Natural killer cell (primary cell): ENCODE results near the gene SLC1A2. TPM values are rescaled to one million over a fixed set of nuclear protein-coding genes. Genes with fewer than 3 reads are reported as not detected.

Experiments
- ATAC-seq, 3 donors: fragments of 150-1000 bp in 2 of 3; fragments of 200-7000 bp in 1 of 3; cut with Tn5 transposase; 1 replicate in 1 of 3; 2 replicates in 2 of 3; pipeline ENCODE4 v1.10.0; 2021; ENCODE audit warnings: mild to moderate bottlenecking in 2 of 3, moderate library complexity in 2 of 3
- DNase-seq, 2 donors: peaks; one replicate each; pipeline versions ENCODE4 v3.0.0 to v3.0.0-alpha.2; 2013 to 2021; ENCODE audit warnings: mixed read lengths in 1 of 2
- H3K27ac ChIP-seq: one replicate; pipeline ENCODE4 v1.5.1; 2013; ENCODE audit warnings: mild to moderate bottlenecking, low read length
- H3K27me3 ChIP-seq: one replicate; pipeline ENCODE4 v1.6.1; 2013; ENCODE audit warnings: low read length; ENCODE audit not compliant: control insufficient read depth, insufficient read depth
- H3K36me3 ChIP-seq: one replicate; pipeline ENCODE4 v1.6.1; 2013; ENCODE audit warnings: low read length; ENCODE audit not compliant: control insufficient read depth, insufficient read depth
- H3K4me1 ChIP-seq: one replicate; pipeline ENCODE4 v1.6.1; 2013; ENCODE audit warnings: low read length; ENCODE audit not compliant: control insufficient read depth, insufficient read depth
- H3K4me3 ChIP-seq: one replicate; pipeline ENCODE4 v1.5.1; 2013; ENCODE audit warnings: low read length
- H3K9me3 ChIP-seq: one replicate; pipeline ENCODE4 v1.6.1; 2013; ENCODE audit warnings: low read length; ENCODE audit not compliant: control insufficient read depth, insufficient read depth
- H3K27ac Mint-ChIP-seq, 2 donors: one replicate each; pipeline ENCODE4 v1.8.0; 2022; ENCODE audit warnings: mild to moderate bottlenecking in 2 of 2, mixed read lengths in 2 of 2, moderate library complexity in 1 of 2
- H3K27me3 Mint-ChIP-seq, 2 donors: one replicate each; pipeline ENCODE4 v1.8.0; 2022; ENCODE audit warnings: low read depth in 2 of 2, mixed read lengths in 2 of 2
- H3K36me3 Mint-ChIP-seq: one replicate; pipeline ENCODE4 v1.8.0; 2022; ENCODE audit warnings: mixed read lengths
- H3K4me1 Mint-ChIP-seq, 2 donors: one replicate each; pipeline ENCODE4 v1.8.0; 2022; ENCODE audit warnings: mixed read lengths in 2 of 2
- H3K4me3 Mint-ChIP-seq: one replicate; pipeline ENCODE4 v1.8.0; 2022; ENCODE audit warnings: mild to moderate bottlenecking, moderate library complexity, mixed read lengths
- H3K9me3 Mint-ChIP-seq, 2 donors: one replicate each; pipeline ENCODE4 v1.8.0; 2022; ENCODE audit warnings: mixed read lengths in 2 of 2
- WGBS: methylation state at CpG from one replicate; pipeline ENCODE4 v1.1.7; 2013; ENCODE audit warnings: missing lambda C conversion rate; ENCODE audit not compliant: insufficient coverage; 5-methylcytosine and 5-hydroxymethylcytosine counted together
- intact Hi-C: fragments of 100-400 bp; cut with micrococcal nuclease; formaldehyde crosslinking; loops from one replicate; pipeline ENCODE4 v1.14.2; 2022
- total RNA-seq, 4 donors: library from RNA; stranded (reverse); fragments of 120-200 nt in 1 of 4; gene quantifications; one replicate each; pipeline versions ENCODE4 v1.2.3 to v1.2.4, GENCODE V29; 2013 to 2022
- TF ChIP-seq, protein P1 (sequence below): fragments of 200-600 bp; IDR thresholded peaks from one replicate; pipeline ENCODE4 v1.8.0; 2022; ENCODE audit warnings: antibody characterized with exemption

The SLC1A2 gene
- total RNA-seq, 3 donors from 2014 or later (not counting 1 experiment from before 2014, with no cell fraction given) = 0.02 TPM; not detected in 2

DNA sequence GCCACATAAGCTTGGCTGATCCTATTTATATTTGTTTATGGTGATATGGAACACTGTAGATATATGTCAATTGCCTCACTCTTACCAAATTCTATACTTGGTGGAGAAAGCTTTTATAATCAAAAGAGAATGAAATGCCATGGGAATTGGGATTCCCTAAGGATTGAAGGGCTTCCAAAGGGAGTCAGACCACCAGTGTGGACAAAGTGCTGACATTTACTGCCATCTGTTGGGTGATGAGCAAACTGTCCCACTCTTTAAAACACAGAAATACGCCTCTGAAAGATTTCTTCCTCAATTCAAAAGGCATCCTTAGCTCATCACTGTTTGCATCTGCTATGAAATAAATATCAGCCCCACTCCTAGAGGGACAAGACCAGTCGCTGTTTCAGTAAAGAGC, 7.1 kb downstream of the SLC1A2 start:
- H3K4me3 ChIP-seq = no peak overlapping the region
- no peak overlapping the region for H3K27ac ChIP-seq
- H3K9me3 Mint-ChIP-seq = no peaks in the 10 kb centered on the region
- H3K4me1 Mint-ChIP-seq = no peaks in the 10 kb centered on the region
- H3K4me1 ChIP-seq = no peaks in the 10 kb centered on the region
- H3K27ac Mint-ChIP-seq = no peak overlapping the region
- TF ChIP-seq, protein P1, sequence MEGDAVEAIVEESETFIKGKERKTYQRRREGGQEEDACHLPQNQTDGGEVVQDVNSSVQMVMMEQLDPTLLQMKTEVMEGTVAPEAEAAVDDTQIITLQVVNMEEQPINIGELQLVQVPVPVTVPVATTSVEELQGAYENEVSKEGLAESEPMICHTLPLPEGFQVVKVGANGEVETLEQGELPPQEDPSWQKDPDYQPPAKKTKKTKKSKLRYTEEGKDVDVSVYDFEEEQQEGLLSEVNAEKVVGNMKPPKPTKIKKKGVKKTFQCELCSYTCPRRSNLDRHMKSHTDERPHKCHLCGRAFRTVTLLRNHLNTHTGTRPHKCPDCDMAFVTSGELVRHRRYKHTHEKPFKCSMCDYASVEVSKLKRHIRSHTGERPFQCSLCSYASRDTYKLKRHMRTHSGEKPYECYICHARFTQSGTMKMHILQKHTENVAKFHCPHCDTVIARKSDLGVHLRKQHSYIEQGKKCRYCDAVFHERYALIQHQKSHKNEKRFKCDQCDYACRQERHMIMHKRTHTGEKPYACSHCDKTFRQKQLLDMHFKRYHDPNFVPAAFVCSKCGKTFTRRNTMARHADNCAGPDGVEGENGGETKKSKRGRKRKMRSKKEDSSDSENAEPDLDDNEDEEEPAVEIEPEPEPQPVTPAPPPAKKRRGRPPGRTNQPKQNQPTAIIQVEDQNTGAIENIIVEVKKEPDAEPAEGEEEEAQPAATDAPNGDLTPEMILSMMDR = no peak
- peaks cover 13% of the 10 kb centered on the region for H3K27me3 ChIP-seq
- H3K9me3 ChIP-seq = no peaks in the 10 kb centered on the region
- intact Hi-C loops = no loop called here
- no peaks in the 10 kb centered on the region for H3K36me3 ChIP-seq
- WGBS = 65% methylated on average over 2 of the region's 2 CpGs
- peaks cover 34 to 62% of the 10 kb centered on the region in 2 donors for H3K27me3 Mint-ChIP-seq
- H3K36me3 Mint-ChIP-seq = no peaks in the 10 kb centered on the region
- DNase-seq (peak in 1 of 2 donors; percentile 32), ATAC-seq (no peak)
- H3K4me3 Mint-ChIP-seq = no peak overlapping the region

DNA sequence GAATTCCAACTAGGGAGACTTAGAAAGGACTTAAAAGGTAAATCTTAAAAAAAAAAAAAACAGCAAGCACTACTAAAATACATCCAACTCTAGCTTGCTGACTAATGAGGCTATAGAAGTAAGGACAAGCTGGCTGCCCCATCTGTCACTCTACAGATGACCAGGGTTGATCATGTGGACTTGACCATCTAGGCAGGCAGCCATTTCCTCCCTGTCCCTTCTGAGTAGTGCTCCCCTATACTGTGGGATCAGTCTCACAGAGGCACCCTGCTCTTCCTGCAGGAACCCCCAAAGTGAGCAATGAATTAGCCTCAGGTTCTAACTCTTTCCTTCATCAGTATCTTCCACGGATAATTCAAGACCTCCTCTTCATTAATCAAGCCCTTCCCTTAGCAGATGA, 12.3 kb downstream of the SLC1A2 start:
- no peaks in the 10 kb centered on the region for H3K4me1 ChIP-seq
- Mint-ChIP-seq H3K4me1 (no peaks in the 10 kb centered on the region), H3K9me3 (no peaks in the 10 kb centered on the region), H3K27me3 (peaks cover 7 to 17% of the 10 kb centered on the region in 2 donors), H3K4me3 (no peak overlapping the region), H3K27ac (no peak overlapping the region), H3K36me3 (no peaks in the 10 kb centered on the region)
- H3K36me3 ChIP-seq = no peaks in the 10 kb centered on the region
- ATAC-seq (no peak), DNase-seq (no peak)
- WGBS = 73% methylated on average over 1 of the region's 1 CpG
- H3K9me3 ChIP-seq = no peaks in the 10 kb centered on the region
- peaks cover 2% of the 10 kb centered on the region for H3K27me3 ChIP-seq
- no peak overlapping the region for H3K27ac ChIP-seq
- TF ChIP-seq, protein P1 = no peak
- H3K4me3 ChIP-seq = no peak overlapping the region
- intact Hi-C loops = no loop called here

DNA sequence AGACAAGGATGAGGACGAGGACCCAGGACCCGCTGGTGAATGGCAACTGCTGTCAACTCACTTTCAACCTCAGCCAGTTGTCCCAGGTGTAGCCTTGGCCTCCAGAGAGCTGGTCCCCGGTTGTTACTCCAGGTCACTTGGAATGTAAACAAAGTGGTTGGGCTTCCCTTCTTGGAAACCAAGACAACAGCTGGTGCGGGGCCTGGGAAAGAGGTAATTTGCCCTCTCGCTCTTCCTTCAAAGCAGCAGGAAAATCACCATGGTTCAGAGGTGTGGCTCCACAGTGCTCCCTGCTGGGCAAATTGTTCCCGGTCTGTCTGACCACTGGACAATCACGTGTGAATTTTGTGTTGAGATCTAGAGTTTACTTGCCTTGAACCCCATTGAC, 15.0 kb downstream of the SLC1A2 start:
- Mint-ChIP-seq H3K4me1 (no peaks in the 10 kb centered on the region), H3K27ac (no peak overlapping the region), H3K4me3 (no peak overlapping the region), H3K36me3 (no peaks in the 10 kb centered on the region), H3K9me3 (no peaks in the 10 kb centered on the region), H3K27me3 (peaks cover under 1 to 12% of the 10 kb centered on the region in 2 donors)
- Histone ChIP-seq H3K4me1 (no peaks in the 10 kb centered on the region), H3K36me3 (no peaks in the 10 kb centered on the region), H3K4me3 (no peak overlapping the region), H3K27ac (no peak overlapping the region), H3K27me3 (peaks cover 2% of the 10 kb centered on the region), H3K9me3 (no peaks in the 10 kb centered on the region)
- ATAC-seq = peak in 1 of 3 donors; percentile 32
- peak in 1 of 2 donors; percentile 22 for DNase-seq
- TF ChIP-seq, protein P1 = no peak
- intact Hi-C loops = no loop called here
- WGBS = 57% methylated on average over 7 of the region's 7 CpGs

DNA sequence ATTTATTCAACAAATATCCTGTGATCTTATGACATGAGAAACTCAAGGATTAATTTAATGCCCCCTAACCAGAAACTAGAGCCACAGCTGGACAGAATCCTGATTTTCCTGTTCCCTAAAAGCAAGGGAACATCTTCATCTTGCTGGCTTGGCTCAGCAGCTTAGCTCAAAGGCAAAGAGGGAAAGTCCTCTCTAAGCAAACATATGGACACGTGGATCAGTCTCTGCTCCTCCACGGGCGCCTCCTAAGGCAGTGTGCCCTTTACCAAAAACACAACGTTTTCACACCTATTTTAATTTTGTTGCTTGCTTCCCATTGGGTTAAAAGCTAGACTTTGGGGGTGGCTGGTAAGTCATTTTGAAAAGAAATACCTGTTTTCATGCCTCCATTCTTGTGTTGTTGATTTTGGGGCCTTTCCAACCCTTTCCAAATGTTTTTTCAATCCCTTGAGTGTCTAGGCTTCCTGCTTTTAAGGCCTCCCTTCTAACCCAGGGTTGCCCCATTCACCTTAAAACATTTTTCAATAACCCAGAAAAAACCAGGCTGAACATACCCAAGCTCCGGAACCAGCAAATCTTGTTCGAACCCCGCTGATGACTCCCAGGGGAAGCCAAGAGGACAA, 15.5 kb downstream of the SLC1A2 start:
- no peaks in the 10 kb centered on the region for H3K36me3 Mint-ChIP-seq

More for the DNA sequence above, 15.5 kb downstream of the SLC1A2 start:
- H3K27ac ChIP-seq = no peak overlapping the region
- TF ChIP-seq, protein P1 = no peak
- H3K4me3 ChIP-seq = no peak overlapping the region
- no peaks in the 10 kb centered on the region for H3K9me3 Mint-ChIP-seq
- no peaks in the 10 kb centered on the region for H3K4me1 ChIP-seq
- ATAC-seq = no peak
- peaks cover 4% of the 10 kb centered on the region for H3K27me3 ChIP-seq
- peaks cover 5 to 17% of the 10 kb centered on the region in 2 donors for H3K27me3 Mint-ChIP-seq
- H3K27ac Mint-ChIP-seq = no peak overlapping the region
- DNase-seq = no peak
- H3K4me3 Mint-ChIP-seq = no peak overlapping the region
- no peaks in the 10 kb centered on the region for H3K36me3 ChIP-seq
- intact Hi-C loops = no loop called here
- no peaks in the 10 kb centered on the region for H3K9me3 ChIP-seq
- no peaks in the 10 kb centered on the region for H3K4me1 Mint-ChIP-seq
- WGBS = 89% methylated on average over 7 of the region's 7 CpGs
